HepG2 (cell line): ENCODE measurements around the gene ENO2. TPM values are rescaled to one million over a fixed set of nuclear protein-coding genes. Genes with fewer than 3 reads are reported as not detected.

Source experiments
- AHR ChIP-seq: IDR thresholded peaks from 2 replicates; pipeline ENCODE4 v1.6.1; 2018; ENCODE audit warnings: missing genetic modification reagents, missing compliant biosample characterization
- BORCS8-MEF2B ChIP-seq: sonication (generic); formaldehyde crosslinking; IDR thresholded peaks from 2 replicates; pipeline ENCODE4 v1.8.0; 2022; ENCODE audit warnings: mild to moderate bottlenecking, missing genetic modification reagents
- DBP ChIP-seq: sonication (generic); formaldehyde crosslinking; IDR thresholded peaks from 2 replicates; pipeline ENCODE4 v1.4.0; 2020; ENCODE audit warnings: missing genetic modification reagents; ENCODE audit errors: not compliant biosample characterization
- ETV5 ChIP-seq: IDR thresholded peaks from 2 replicates; pipeline ENCODE4 v1.6.1; 2018; ENCODE audit warnings: missing biosample characterization, missing genetic modification reagents, inconsistent platforms, borderline replicate concordance
- IKZF5 ChIP-seq: IDR thresholded peaks from 2 replicates; pipeline ENCODE4 v1.6.1; 2018; ENCODE audit warnings: missing genetic modification reagents, mild to moderate bottlenecking, missing compliant biosample characterization
- MLLT10 ChIP-seq: sonication (generic); formaldehyde crosslinking; IDR thresholded peaks from 2 replicates; pipeline ENCODE4 v1.4.0; 2020; ENCODE audit warnings: missing genetic modification reagents
- POLR2AphosphoS5 ChIP-seq: IDR thresholded peaks from 2 replicates; pipeline ENCODE4 v1.6.1; 2012; ENCODE audit warnings: low read depth, low read length
- TAF15 ChIP-seq: fragments of 200-400 bp; formaldehyde crosslinking; IDR thresholded peaks from one replicate; pipeline ENCODE4 v1.6.1; 2018; ENCODE audit warnings: mild to moderate bottlenecking, low read depth, low read length; ENCODE audit not compliant: poor library complexity, severe bottlenecking
- UBTF ChIP-seq: sonication (generic); formaldehyde crosslinking; IDR thresholded peaks from 2 replicates; pipeline ENCODE4 v1.4.0; 2020; ENCODE audit warnings: mild to moderate bottlenecking, missing genetic modification reagents
- YY1 ChIP-seq: IDR thresholded peaks from 2 replicates; pipeline ENCODE4 v1.6.1; 2011; ENCODE audit warnings: low read length, low read depth, moderate library complexity, mild to moderate bottlenecking; ENCODE audit not compliant: insufficient read depth, insufficient replicate concordance
- ZFP41 ChIP-seq: sonication (generic); formaldehyde crosslinking; IDR thresholded peaks from 2 replicates; pipeline ENCODE4 v1.4.0; 2020; ENCODE audit warnings: mild to moderate bottlenecking, missing genetic modification reagents, borderline replicate concordance
- ZNF354B ChIP-seq: sonication (generic); formaldehyde crosslinking; IDR thresholded peaks from 2 replicates; pipeline ENCODE4 v1.8.0; 2022; ENCODE audit warnings: mild to moderate bottlenecking, missing genetic modification reagents
- ZNF597 ChIP-seq: sonication (generic); formaldehyde crosslinking; IDR thresholded peaks from 2 replicates; pipeline ENCODE4 v1.5.0; 2020; ENCODE audit warnings: missing genetic modification reagents
- ZNF687 ChIP-seq: sonication (generic); formaldehyde crosslinking; IDR thresholded peaks from 2 replicates; pipeline ENCODE4 v1.5.1; 2020; ENCODE audit warnings: mild to moderate bottlenecking, missing genetic modification reagents, moderate library complexity
- ZNF775 ChIP-seq: sonication (generic); formaldehyde crosslinking; IDR thresholded peaks from 2 replicates; pipeline ENCODE4 v1.4.0; 2020; ENCODE audit warnings: missing genetic modification reagents, mild to moderate bottlenecking, moderate library complexity, borderline replicate concordance
- polyA plus RNA-seq, 8 experiments: library from polyadenylated mRNA; depleted of rRNA in 3 of 8; stranded (reverse) in 7 of 8; unstranded in 1 of 8; fragments of >200 nt; fragmentation: Illumina TruSeq in 4 of 8; extraction: Trizol in 4 of 8; gene quantifications; 2 replicates each; pipeline versions ENCODE4 v1.2.1 to v1.2.3, GENCODE V29; 2011 to 2016; ENCODE audit warnings: low read depth in 4 of 8, missing spikeins in 1 of 8, mixed read lengths in 1 of 8; ENCODE audit not compliant: insufficient read depth in 1 of 8
- total RNA-seq, 5 experiments: library from RNA; depleted of rRNA; stranded (reverse); fragments of >200 nt; fragmentation: Illumina TruSeq; extraction: Trizol; gene quantifications; 2 replicates each; pipeline ENCODE4 v1.2.3, GENCODE V29; 2016; ENCODE audit warnings: low read depth in 1 of 5

The ENO2 gene
- total and polyA plus RNA-seq, 2 of the 13 experiments (the other 11 are each of a cell fraction or from before 2014, with no cell fraction given): 19.3 to 136 TPM

- TF ChIP-seq DBP (CRISPR knock-in tag) (peak; percentile 77), UBTF (peak; percentile 14; the same call in 1 of the 2 replicates), ZNF775 (CRISPR knock-in tag) (0 out of 2 replicates have a peak, but pooled peaks have one; percentile 71), MLLT10 (CRISPR knock-in tag) (no peak), ZNF597 (CRISPR knock-in tag) (no peak), ETV5 (CRISPR knock-in tag) (peak; percentile 21; the same call in 1 of the 2 replicates), ZNF354B (no peak), IKZF5 (CRISPR knock-in tag) (peak; percentile 20; the same call in 1 of the 2 replicates), TAF15 (peak; percentile 76), BORCS8-MEF2B (CRISPR knock-in tag) (peak; percentile 32; the same call in 1 of the 2 replicates), AHR (CRISPR knock-in tag) (peak; percentile 94; the same call in 1 of the 2 replicates), ZNF687 (CRISPR knock-in tag) (peak; percentile 68), YY1 (peak; percentile 51), ZFP41 (peak; percentile 22; the same call in 1 of the 2 replicates), POLR2AphosphoS5 (peak; percentile 16)
Measured at GRCh38 chr12:6872073-6873048, 42.0 kb upstream of the ENO2 start (continued).
